ENCODE results near the gene CHST5.

CHST5 gene

DNA sequence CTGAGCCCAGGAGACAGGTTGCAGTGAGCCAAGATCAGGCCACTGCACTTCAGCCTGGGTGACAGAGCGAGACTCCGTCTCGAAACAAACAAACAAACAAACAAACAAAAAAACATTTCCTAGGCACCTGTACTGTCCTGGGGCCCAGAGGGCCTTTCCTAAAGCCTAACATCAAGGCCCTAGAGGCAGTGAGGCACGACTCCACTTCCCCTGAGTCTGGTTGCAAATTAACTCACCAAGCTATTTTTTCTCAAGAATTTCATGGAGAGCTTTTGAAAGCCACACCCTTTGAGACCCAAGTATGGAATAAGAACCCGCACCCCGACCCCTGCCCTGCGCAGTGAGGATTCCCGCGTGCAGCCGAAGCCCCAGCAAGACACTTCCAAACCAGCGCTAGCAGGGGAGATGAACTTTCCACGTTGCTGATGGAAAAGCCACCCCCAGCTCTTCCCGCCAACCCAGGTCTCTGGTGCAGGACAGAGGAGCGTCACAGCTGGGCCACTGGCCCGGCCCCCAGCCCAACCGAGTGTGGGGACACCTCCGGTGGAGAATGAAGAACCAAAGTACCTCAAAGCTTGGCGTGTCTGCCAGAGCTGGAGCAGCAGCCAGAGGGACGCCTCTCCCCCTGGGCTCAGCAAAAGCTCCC lies 1.2 kb downstream of the CHST5 start:
- no peak for DNase-seq (ENCODE audit: low read depth in 1 of 2, low spot score in 1 of 2)
- no peaks in the 10 kb centered on the region for H3K27me3 ChIP-seq (ENCODE audit: insufficient read depth, poor library complexity, severe bottlenecking)
- TF ChIP-seq, protein P1, sequence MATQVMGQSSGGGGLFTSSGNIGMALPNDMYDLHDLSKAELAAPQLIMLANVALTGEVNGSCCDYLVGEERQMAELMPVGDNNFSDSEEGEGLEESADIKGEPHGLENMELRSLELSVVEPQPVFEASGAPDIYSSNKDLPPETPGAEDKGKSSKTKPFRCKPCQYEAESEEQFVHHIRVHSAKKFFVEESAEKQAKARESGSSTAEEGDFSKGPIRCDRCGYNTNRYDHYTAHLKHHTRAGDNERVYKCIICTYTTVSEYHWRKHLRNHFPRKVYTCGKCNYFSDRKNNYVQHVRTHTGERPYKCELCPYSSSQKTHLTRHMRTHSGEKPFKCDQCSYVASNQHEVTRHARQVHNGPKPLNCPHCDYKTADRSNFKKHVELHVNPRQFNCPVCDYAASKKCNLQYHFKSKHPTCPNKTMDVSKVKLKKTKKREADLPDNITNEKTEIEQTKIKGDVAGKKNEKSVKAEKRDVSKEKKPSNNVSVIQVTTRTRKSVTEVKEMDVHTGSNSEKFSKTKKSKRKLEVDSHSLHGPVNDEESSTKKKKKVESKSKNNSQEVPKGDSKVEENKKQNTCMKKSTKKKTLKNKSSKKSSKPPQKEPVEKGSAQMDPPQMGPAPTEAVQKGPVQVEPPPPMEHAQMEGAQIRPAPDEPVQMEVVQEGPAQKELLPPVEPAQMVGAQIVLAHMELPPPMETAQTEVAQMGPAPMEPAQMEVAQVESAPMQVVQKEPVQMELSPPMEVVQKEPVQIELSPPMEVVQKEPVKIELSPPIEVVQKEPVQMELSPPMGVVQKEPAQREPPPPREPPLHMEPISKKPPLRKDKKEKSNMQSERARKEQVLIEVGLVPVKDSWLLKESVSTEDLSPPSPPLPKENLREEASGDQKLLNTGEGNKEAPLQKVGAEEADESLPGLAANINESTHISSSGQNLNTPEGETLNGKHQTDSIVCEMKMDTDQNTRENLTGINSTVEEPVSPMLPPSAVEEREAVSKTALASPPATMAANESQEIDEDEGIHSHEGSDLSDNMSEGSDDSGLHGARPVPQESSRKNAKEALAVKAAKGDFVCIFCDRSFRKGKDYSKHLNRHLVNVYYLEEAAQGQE (IDR thresholded peaks at IDR 0.05; ENCODE audit: insufficient replicate concordance, low read depth): no peak
- TF ChIP-seq SPI1 (IDR thresholded peaks at IDR 0.05; ENCODE audit: borderline replicate concordance, low read depth): no peak
- TF ChIP-seq, protein P2, sequence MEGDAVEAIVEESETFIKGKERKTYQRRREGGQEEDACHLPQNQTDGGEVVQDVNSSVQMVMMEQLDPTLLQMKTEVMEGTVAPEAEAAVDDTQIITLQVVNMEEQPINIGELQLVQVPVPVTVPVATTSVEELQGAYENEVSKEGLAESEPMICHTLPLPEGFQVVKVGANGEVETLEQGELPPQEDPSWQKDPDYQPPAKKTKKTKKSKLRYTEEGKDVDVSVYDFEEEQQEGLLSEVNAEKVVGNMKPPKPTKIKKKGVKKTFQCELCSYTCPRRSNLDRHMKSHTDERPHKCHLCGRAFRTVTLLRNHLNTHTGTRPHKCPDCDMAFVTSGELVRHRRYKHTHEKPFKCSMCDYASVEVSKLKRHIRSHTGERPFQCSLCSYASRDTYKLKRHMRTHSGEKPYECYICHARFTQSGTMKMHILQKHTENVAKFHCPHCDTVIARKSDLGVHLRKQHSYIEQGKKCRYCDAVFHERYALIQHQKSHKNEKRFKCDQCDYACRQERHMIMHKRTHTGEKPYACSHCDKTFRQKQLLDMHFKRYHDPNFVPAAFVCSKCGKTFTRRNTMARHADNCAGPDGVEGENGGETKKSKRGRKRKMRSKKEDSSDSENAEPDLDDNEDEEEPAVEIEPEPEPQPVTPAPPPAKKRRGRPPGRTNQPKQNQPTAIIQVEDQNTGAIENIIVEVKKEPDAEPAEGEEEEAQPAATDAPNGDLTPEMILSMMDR (IDR thresholded peaks at IDR 0.05; ENCODE audit: insufficient read depth, low read length): no peak
- no peak for TF ChIP-seq GABPA (IDR thresholded peaks at IDR 0.05; ENCODE audit: low read depth)
- no peak for TF ChIP-seq POLR2AphosphoS5 (IDR thresholded peaks at IDR 0.05; ENCODE audit: low read depth)
- H3K27ac ChIP-seq (replicated peaks): no peak overlapping the region
- no peak overlapping the region for H3K4me3 ChIP-seq (replicated peaks; ENCODE audit: insufficient read depth, low read length)

DNA sequence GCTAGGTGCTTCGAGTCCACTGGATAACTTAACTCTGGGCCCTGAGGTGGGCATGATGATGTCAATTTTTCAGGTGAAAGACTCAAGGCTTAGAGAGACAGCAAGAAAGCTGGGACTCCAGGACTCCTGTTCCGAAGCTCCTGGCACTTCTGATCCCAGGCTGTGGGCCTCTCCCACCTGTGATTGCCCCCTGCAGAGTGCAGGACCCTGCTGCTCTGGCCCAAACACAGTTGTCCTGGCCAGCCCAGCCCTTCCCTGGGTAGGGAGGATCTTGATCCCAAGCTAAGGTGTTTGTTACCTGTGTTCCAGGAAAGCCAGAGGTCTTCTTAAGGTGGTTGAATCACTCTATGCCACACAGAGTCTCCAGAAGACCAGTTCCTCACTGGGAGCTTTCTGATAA lies 3.1 kb downstream of the CHST5 start:
- no peak for DNase-seq (ENCODE audit: low read depth in 1 of 2, low spot score in 1 of 2)
- Histone ChIP-seq H3K27ac (replicated peaks) (no peak overlapping the region), H3K27me3 (ENCODE audit: insufficient read depth, poor library complexity, severe bottlenecking) (no peaks in the 10 kb centered on the region), H3K4me3 (replicated peaks; ENCODE audit: insufficient read depth, low read length) (no peak overlapping the region)
- TF ChIP-seq, protein P1 (IDR thresholded peaks at IDR 0.05; ENCODE audit: insufficient replicate concordance, low read depth): no peak
- TF ChIP-seq, protein P2 (IDR thresholded peaks at IDR 0.05; ENCODE audit: insufficient read depth, low read length): no peak
- TF ChIP-seq SPI1 (IDR thresholded peaks at IDR 0.05; ENCODE audit: borderline replicate concordance, low read depth) (no peak), GABPA (IDR thresholded peaks at IDR 0.05; ENCODE audit: low read depth) (no peak), POLR2AphosphoS5 (IDR thresholded peaks at IDR 0.05; ENCODE audit: low read depth) (no peak)

DNA sequence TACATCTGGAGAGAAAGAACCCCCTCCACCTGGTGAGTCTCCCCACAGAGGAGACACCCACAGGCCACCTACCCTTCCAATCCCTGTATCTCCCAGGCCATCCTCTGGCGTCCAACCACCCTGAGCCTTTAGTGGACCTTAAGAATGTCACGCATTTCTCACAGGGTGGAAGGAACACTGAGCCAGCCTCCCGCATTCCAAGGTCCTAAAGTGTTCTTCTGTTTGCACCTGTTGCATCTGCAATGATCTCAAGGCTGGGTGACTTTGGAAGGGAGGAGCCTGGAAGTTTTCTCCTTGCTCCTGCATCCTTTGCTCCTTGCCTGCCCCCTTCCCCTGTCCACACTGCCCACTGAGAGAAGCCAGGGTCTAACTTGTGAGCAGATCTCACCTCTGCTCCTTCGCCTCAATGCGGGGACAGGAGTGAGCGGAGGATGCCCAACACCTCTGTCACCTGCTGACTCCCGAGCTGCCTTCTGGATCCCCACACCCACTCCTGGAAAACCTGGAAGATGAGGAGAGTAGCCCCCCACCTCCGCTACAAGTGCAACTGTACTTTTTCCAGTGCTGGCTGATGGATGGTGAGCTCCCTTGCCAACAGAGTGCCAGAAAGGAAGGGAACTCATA lies 3.7 kb downstream of the CHST5 start:
- Histone ChIP-seq H3K27ac (replicated peaks) (no peak overlapping the region), H3K4me3 (replicated peaks; ENCODE audit: insufficient read depth, low read length) (no peak overlapping the region), H3K27me3 (ENCODE audit: insufficient read depth, poor library complexity, severe bottlenecking) (no peaks in the 10 kb centered on the region)
- DNase-seq (ENCODE audit: low read depth in 1 of 2, low spot score in 1 of 2): no peak
- TF ChIP-seq, protein P1 (IDR thresholded peaks at IDR 0.05; ENCODE audit: insufficient replicate concordance, low read depth): no peak
- TF ChIP-seq POLR2AphosphoS5 (IDR thresholded peaks at IDR 0.05; ENCODE audit: low read depth) (no peak), SPI1 (IDR thresholded peaks at IDR 0.05; ENCODE audit: borderline replicate concordance, low read depth) (no peak), GABPA (IDR thresholded peaks at IDR 0.05; ENCODE audit: low read depth) (no peak)
- TF ChIP-seq, protein P2 (IDR thresholded peaks at IDR 0.05; ENCODE audit: insufficient read depth, low read length): no peak
